GM21717 (cell line): ENCODE results near the gene KANK2.
"Not testable (repeated sequence)": the region's sequence is repeated elsewhere in the genome, so short reads cannot be mapped to it uniquely, and the experiment has no call there.

Experiments used
- ATAC-seq: cut with Tn5 transposase; IDR thresholded peaks from one replicate; pipeline ENCODE4 v1.9.1; 2021; ENCODE audit warnings: mild to moderate bottlenecking, moderate library complexity; ENCODE audit not compliant: unreplicated experiment

Gene KANK2

DNA sequence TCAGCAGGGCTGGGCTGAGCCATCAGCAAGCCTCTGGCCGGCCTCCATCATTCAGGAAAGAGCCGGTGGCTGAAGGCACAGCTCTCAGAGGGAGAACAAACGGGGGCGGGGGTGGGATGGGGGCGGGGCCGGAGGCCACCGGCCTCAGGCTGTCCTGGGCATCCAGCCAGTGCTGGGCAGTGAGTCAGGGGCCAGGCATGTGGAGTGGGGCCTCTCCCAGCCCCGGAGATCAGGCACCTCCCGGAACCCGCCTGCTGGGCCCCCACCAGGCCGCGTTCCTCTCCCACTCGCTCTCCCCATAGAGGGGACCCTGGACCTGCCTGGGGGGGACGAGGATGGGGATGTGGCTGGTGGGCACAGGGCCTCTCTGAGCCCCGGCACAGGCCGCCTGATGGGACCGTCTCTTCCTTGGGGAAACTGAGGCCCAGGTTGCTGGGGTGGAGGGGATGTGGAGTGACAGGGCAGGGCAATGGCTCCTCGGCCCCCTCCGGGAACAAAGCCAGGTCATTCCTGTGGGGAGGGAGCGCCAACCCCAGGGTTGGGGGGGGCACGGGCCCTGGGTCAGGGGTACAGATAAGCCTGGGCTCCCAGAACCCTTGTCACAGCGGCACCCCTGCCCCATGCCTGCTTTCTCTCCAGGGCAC, 54.7 kb downstream of the KANK2 start:
- no peak for ATAC-seq

DNA sequence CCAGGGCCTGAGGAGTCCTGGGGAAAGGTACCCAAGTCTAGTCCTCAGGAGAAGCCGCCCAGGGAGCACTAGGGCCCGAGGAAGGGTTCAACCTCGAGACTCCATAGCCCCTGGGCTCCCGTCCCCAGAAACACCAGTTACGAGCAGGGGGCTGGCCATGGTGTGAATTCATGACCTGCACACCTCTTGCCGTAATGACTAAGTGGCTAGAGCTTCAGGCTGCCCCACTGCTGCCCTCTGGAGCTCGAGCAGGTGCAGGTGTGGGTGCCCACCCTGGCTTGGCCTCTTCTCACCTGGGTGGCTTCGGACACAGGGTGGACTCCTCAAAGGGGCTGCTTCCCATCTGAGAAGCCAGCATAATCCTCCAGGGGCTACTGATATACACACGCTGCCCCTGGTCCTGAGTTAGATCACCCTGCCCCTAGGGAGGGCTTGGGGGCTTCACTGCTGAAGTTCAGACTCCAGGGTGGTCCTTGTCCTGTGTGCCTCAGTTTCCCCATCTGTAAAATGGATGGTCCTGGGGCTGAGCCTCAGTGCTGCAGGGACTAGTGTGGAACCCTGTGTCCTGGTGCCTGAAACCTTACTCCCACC, 55.3 kb downstream of the KANK2 start:
- ATAC-seq = no peak

DNA sequence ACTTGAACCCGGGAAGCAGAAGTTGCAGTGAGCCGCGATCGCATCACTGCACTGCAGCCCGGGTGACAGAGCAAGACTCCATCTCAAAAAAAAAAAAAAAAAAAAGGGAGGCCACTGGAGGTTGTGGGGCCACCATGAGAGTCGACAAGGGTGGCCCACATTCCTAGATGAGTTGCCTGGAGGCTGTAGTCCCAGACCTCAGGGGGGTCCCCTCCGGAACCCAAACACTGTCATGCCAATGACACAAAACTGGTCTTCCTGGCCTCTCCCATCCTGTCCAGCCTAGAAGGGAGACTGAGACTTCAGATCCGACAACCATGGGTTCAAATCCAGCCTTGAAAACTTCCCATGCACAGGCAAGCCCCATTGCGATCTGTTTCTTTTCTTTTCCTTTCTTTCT, 56.4 kb downstream of the KANK2 start:
- ATAC-seq = no peak

DNA sequence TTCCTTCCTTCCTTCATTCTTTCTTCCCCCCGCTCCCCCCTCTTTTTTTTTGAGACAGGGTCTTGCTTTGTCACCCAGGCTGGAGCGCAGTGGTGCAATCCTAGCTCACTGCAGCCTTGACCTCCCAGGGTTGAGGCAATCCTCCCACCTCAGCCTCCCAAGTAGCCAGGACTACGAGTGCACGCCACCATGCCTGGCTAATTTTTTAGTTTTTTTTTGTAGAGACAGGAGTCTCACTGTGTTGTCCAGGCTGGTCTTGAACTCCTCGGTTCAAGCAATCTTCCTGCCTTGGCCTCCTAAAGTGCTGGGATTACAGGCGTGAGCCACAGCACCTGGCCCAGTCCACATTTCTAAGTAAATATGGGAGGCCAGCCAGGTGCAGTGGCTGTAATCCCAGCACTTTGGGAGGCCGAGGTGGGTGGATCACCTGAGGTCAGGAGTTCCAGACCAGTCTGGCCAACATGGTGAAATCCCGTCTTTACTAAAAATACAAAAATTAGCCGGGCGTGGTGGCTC, 57.3 kb downstream of the KANK2 start:
- ATAC-seq = not testable (repeated sequence)

DNA sequence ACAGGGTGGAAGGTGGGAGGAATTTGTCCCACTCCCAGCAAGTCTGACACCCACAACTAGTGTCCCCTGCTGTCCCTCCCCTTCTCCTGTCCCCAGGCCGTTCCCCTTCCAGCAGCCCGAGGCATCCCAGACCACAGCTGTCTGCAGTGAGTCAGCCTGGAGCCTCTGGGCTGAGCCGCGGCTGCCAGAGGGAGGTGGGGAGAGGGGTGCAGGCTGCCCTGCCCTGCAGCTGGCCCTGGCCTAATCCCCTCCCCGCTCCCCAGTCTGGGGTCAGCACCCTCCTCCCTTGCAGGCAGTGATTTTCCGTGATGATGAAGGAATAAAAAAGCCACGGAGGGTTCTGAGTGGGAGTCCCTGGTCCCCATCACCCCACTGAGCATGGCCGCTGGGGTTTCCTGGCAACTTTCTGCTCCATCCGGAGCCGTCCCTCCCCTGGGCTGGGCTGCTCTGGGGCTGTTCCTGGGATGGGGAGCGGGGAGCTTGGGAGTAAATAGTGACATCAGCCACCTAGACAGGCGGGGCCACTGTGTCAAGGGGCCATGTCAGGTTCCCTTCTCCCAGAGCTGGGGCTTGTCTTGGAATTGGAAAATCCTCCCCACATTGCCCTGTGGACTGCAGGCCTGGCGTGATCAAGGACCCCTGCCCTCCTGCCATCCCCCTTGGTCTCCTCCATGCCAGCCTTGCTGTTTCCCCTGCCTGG, 58.6 kb downstream of the KANK2 start:
- no peak for ATAC-seq

DNA sequence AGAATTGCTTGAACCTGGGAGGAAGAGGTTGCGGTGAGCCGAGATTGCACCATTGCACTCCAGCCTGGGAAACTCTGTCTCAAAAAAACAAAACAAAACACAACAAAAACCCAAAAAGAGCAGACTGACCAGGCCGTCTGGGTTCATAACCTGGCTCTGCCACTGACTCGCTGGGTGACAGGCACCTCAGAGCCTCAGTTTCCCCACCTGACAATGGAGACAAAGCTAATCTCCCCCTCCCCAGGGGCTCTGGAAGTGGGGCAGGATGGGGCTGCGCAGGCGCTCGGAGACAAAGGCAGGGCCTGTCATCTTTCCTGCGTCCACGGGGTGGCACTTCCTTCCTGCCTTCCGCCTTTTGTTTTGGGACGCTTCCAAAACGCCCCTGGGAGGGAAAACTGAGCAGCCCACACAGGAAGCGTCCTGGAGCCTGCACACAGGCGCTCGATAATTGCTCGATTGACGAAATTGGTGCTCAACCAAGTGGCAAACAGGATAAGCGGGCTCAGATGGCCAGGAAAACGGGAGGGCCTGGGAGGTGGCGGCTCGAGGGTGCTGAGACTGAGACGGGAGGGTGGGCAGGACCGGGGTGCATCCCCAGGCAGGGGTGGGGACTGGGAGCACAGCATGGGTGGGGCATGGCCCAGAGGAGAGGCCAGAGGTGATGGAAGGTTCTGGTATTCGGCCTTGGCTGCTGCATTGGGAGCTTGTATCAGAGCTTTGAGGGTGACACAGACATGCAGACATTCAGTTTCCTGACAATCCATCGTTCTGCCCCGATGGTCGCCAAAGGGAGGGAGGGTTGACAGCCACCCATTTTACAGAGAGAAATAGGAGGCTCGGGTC, 59.6 kb downstream of the KANK2 start:
- ATAC-seq = no peak

DNA sequence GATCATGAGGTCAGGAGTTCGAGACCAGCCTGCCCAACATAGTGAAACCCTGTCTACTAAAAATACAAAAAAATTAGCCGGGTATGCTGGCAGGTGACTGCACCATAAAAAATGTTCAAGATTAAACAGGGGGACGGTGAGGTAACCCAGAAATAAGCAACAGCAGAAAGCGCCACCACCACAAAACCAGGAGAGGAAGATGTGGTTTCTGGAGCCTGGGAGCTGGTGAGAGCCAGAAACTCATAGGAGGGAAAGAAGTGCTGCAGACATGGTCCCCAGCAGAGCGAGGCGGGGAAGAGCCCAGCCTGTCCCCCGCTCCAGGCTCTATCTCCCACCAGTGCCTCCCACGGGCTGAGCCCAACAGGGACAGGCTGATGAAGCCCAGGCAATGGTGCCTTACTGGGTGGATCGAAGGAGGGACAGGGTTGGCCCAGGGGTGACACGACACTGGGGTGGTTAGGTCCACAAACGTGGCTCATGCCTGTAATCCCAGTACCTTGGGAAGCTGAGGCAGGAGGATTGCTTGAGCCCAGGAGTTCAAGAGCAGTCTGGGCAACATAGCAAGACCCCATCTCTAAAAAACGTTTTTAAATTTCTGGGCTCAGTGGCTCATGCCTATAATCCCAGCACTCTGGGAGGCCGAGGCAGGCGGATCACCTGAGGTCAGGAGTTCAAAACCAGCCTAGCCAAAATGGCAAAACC, 60.8 kb downstream of the KANK2 start:
- ATAC-seq = no peak

DNA sequence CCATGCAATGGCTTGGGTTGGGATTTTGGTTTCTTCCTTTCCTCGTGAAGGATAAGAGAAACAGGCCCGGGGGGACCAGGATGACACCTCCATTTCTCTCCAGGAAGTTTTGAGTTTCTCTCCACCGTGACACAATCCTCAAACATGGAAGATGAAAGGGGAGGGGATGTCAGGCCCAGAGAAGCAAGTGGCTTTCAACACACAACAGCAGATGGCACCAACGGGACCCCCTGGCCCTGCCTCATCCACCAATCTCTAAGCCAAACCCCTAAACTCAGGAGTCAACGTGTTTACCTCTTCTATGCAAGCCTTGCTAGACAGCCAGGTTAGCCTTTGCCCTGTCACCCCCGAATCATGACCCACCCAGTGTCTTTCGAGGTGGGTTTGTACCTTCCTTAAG, 65.9 kb downstream of the KANK2 start:
- ATAC-seq = no peak

DNA sequence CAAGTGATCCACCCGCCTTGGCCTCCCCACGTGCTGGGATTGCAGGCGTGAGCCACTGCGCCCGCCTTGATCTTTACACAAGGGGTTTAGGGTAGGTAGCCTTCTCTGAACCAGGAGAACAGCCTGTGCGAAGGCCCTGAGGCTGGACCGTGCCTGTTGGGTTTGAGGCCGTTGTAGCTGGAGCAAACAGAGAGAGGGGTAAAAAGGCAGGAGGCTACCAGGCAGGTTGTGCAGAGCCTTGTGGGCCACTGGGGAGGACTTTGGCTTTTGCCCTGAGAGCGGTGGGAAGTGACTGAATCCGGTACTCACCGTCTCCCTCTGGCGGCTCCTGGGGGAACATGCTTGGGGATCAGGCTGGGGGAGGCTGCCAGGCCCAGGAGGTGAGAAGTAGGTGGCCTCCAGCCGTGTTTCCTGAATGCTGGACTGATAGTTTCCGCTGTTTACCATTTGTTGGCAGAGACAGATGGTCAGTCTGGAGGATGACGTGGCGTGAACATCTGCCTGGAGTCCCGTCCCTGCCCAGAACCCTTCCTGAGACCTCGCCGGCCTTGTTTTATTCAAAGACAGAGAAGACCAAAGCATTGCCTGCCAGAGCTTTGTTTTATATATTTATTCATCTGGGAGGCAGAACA, 66.4 kb downstream of the KANK2 start:
- no peak for ATAC-seq

DNA sequence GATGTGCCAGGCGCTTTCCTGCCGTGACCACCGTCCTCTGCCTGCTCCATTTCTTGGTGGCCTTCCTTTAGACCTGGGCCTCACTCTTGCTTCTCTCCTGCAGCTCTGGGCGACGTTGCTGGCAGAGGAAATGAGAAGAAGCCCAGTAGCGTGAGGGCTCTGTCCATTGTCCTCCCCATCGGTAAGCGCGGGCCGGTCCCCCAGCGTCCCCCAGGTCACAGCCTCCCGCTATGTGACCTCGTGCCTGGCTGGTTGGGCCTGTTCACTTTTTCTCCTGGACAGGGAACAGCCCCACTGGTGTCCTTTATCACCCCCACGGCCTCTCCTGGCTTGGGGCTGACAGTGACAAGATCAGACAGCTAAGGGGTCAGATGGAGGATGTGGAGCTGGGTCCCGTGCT, 69.4 kb downstream of the KANK2 start:
- ATAC-seq = no peak

DNA sequence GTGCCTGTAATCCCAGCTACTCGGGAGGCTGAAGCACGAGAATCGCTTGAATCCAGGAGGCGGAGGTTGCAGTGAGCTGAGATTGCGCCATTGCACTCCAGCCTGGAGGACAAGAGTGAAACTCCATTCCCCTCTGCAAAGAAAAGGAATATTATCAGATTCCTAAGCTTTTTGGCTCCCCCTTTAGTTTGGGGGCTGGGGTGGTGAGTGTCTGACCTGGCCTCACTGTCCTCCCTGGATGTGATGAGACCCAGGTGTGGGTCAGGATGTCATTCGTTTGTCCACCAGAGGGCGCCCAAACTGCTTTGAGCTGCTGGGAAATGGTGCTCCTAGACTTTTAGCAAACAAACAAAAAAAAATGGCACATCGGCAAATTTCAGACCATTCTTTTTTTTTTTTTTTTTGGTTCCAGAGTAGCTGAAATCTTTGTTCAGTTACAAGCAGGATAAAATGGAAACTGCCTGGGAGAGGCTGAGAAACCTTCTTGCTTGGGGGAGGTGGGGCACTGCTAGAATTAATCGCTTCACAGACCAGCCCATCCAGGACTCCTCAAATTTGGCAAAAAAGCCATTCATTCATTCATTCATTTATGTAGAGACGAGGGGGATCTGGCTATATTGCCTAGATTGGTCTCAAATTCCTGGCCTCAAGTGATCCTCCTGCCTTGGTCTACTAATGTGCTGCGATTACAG, 71.2 kb downstream of the KANK2 start:
- no peak for ATAC-seq

DNA sequence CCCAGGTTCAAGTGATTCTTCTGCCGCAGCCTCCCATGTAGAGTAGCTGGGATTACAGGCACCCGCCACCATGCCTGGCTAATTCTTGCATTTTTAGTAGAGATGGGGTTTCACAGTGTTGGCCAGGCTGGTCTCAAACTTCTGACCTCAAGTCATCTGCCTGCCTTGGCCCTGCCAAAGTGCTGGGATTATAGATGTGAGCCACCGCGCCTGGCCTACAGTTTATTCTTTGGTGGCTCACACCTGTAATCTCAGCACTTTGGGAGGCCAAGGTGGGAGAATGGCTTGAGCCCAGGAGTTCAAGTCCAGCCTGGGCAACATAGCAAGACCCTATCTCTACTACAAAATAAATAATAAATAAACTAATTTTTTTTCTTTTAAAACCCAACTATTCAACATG, 73.2 kb downstream of the KANK2 start:
- ATAC-seq = not testable (repeated sequence)

DNA sequence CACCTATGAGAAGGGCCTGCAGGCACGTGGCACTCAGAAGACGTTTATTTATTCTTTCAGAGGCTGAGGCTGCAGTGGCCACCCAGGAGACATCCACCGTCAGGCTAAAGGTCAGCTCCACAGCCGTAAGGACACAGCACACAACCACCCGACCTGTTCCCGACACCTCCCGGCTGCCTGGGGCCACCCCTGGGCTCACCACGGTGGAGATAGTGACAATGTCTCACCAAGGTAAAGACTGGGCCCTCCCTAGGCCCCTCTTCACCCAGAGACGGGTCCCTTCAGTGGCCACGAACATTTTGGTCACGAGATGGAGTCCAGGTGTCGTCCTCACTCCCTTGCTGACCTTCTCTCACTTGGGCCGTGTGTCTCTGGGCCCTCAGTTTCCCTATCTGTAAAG, 74.2 kb downstream of the KANK2 start:
- no peak for ATAC-seq

DNA sequence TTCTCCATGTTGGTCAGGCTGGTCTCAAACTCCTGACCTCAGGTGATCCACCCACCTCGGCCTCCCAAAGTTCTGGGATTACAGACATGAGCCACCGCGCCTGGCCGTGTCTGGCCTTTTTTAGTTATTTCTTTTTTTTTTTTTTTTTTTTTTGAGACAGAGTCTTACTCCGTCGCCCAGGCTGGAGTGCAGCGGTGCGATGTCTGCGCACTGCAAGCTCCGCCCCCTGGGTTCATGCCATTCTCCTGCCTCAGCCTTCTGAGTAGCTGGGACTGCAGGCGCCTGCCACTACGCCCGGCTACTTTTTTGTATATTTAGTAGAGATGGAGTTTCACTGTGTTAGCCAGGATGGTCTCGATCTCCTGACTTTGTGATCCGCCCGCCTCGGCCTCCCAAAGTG, 75.4 kb downstream of the KANK2 start:
- not testable (repeated sequence) for ATAC-seq

DNA sequence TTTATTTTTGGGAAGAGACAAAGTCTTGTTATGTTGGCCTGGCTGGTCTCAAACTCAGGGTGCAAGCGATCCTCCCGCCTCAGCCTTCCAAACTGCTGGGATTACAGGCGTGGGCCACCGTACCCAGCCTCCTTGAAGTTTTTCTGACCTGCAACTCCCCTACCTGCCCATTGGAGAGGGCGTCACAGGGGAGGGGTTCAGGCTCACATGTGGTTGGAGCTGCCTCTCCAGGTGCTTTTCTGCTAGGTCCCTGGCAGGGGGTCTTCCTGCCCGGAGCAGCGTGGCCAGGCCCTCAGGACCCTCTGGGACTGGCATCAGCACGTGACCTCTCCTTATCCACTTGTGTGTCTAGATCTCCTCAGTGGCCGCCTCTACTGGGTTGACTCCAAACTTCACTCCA, 80.8 kb downstream of the KANK2 start:
- ATAC-seq = no peak

DNA sequence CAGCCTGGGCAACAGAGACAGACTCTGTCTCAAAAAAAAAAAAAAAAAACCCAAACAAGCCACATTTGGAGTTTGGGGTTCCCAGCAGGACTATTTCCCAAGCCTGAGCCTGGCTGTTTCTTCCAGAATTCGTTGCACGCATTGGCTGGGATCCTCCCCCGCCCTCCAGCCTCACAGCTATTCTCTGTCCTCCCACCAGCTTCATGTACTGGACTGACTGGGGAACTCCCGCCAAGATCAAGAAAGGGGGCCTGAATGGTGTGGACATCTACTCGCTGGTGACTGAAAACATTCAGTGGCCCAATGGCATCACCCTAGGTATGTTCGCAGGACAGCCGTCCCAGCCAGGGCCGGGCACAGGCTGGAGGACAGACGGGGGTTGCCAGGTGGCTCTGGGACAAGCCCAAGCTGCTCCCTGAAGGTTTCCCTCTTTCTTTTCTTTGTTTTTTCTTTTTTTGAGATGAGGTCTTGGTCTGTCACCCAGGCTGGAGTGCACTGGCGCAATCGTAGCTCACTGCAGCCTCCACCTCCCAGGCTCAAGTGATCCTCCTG, 81.4 kb downstream of the KANK2 start:
- no peak for ATAC-seq

DNA sequence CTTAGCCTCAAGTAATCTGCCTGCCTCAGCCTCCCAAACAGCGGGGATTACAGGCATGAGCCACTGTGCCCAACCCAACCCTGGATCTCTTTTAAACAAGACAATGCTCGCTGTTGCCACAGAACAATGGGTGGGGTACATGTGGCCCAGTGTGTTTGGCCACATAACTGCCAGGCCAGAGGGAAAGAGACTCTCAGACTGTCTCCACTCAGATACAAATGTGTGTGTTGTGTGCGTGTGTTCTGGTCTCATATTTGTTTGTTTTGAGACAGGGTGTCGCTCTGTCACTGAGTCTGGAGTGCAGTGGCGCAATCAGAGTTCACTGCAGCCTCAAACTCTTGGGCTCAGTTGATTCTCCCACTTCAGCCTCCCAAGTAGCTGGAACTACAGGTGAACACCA, 82.3 kb downstream of the KANK2 start:
- ATAC-seq = no peak
